Type B pancreatic cell (in vitro differentiated cells): ENCODE measurements around the gene ADAM33. TPM values are rescaled to one million over a fixed set of nuclear protein-coding genes. Genes with fewer than 3 reads are reported as not detected.

Experiments
- DNase-seq: peaks from one replicate; pipeline ENCODE4 v3.0.0; 2021; ENCODE audit warnings: mixed read lengths; ENCODE audit not compliant: unreplicated experiment; ENCODE audit errors: extremely low spot score
- H3K27ac Mint-ChIP-seq: 2 replicates; pipeline ENCODE4 v1.8.0; 2021; ENCODE audit warnings: mild to moderate bottlenecking, mixed read lengths
- H3K27me3 Mint-ChIP-seq: 2 replicates; pipeline ENCODE4 v1.8.0; 2021; ENCODE audit warnings: mixed read lengths
- H3K36me3 Mint-ChIP-seq: 2 replicates; pipeline ENCODE4 v1.8.0; 2021; ENCODE audit warnings: mixed read lengths
- H3K4me1 Mint-ChIP-seq: one replicate; pipeline ENCODE4 v1.8.0; 2021; ENCODE audit warnings: mixed read lengths; ENCODE audit not compliant: unreplicated experiment
- H3K4me3 Mint-ChIP-seq: 2 replicates; pipeline ENCODE4 v1.8.0; 2021; ENCODE audit warnings: mild to moderate bottlenecking, mixed read lengths
- H3K9me3 Mint-ChIP-seq: 2 replicates; pipeline ENCODE4 v1.8.0; 2021; ENCODE audit warnings: mixed read lengths
- total RNA-seq: library from RNA; stranded (reverse); gene quantifications from 2 replicates; pipeline ENCODE4 v1.2.1, GENCODE V29; 2021; ENCODE audit warnings: low replicate concordance
- TF ChIP-seq, protein P1 (sequence below): fragments of 200-600 bp; sonication (generic); conservative IDR thresholded peaks from 2 replicates; pipeline ENCODE4 v1.5.0; 2021; ENCODE audit warnings: antibody characterized with exemption, mild to moderate bottlenecking

The ADAM33 gene
- total RNA-seq, 1 donor from 2014 or later: 8.2 TPM

DNA sequence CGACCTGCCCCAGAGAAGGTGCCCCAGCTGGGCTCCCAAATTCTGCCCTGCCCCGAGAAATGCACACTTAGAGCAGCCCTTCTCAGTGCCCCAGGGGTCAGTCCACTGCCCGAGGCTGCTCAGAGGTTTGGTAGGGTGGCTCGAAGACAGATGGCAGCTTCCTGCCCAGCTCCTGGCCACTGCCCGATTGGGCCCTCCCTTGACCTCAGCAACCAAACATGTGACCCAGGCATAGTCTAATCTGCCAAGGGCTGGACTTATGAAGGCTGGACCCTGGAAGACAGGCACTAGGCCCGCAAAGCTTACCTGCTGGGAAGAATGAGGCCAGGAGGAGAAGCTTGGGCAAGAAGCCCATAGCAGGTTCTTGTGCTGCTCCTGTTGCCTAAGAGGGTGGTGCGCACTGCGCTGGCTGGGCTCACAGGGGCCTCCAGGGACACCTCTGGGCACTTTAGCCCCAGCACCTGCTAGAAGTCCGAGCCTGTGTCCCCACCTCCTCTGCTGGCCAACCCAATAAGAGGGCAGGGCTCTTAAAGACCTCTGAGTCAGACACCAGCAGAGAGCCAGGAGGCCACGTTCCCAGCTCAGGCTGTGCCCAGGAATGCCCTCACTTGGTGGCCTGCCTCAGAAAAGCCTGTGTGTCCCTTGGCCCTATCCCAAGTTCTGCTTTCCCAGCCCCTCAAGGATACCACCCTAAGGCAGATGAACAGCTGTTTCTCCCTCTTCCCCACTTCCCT, 25.1 kb upstream of the ADAM33 start:
- H3K9me3 Mint-ChIP-seq: no peaks in the 10 kb centered on the region
- no peak overlapping the region for H3K4me3 Mint-ChIP-seq
- H3K36me3 Mint-ChIP-seq: no peaks in the 10 kb centered on the region
- H3K4me1 Mint-ChIP-seq: no peaks in the 10 kb centered on the region
- no peak for DNase-seq
- TF ChIP-seq, protein P1, sequence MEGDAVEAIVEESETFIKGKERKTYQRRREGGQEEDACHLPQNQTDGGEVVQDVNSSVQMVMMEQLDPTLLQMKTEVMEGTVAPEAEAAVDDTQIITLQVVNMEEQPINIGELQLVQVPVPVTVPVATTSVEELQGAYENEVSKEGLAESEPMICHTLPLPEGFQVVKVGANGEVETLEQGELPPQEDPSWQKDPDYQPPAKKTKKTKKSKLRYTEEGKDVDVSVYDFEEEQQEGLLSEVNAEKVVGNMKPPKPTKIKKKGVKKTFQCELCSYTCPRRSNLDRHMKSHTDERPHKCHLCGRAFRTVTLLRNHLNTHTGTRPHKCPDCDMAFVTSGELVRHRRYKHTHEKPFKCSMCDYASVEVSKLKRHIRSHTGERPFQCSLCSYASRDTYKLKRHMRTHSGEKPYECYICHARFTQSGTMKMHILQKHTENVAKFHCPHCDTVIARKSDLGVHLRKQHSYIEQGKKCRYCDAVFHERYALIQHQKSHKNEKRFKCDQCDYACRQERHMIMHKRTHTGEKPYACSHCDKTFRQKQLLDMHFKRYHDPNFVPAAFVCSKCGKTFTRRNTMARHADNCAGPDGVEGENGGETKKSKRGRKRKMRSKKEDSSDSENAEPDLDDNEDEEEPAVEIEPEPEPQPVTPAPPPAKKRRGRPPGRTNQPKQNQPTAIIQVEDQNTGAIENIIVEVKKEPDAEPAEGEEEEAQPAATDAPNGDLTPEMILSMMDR: no peak
- H3K27ac Mint-ChIP-seq: no peak overlapping the region
- peaks cover 9% of the 10 kb centered on the region for H3K27me3 Mint-ChIP-seq

DNA sequence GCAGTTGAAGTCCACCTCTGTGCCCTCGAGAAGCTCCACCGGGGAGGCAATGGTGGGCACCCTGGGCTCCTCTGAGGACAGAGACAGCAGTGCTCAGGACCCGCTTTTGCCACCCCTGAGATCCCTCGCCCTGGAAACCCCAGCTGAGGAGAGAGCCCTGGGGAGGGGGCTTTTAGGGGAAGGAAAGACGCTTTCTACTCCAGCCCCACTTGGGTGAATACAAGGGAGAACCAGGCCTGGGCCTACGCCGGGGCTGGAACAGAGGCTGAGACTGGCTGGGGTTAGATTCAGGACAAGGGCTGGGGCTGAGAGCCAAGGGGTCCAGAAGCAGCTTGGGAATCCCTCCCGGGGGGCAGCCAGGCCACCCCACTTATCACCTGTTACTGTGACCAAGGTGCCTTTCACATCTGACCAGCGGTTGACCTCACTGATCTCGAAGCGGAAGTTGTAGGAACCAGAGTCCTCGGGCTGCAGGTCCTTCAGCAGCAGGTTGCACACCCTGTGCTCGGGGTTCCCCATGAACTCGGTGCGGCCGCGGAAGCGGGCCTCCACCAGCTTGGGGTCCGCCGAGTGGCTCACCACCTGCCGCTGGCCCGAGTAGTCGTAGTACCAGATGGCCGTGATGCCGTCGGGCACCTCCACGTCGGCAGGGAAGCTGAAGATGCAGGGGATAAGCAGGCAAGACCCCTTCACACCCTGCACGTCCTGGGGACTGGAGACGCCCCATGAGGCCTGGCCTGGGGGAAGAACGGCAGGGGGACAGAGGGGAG, 24.3 kb upstream of the ADAM33 start:
- DNase-seq: no peak
- H3K27me3 Mint-ChIP-seq: peaks cover 9% of the 10 kb centered on the region
- no peak overlapping the region for H3K27ac Mint-ChIP-seq
- H3K4me1 Mint-ChIP-seq: no peaks in the 10 kb centered on the region
- no peaks in the 10 kb centered on the region for H3K9me3 Mint-ChIP-seq
- no peak overlapping the region for H3K4me3 Mint-ChIP-seq
- TF ChIP-seq, protein P1: no peak
- no peaks in the 10 kb centered on the region for H3K36me3 Mint-ChIP-seq

DNA sequence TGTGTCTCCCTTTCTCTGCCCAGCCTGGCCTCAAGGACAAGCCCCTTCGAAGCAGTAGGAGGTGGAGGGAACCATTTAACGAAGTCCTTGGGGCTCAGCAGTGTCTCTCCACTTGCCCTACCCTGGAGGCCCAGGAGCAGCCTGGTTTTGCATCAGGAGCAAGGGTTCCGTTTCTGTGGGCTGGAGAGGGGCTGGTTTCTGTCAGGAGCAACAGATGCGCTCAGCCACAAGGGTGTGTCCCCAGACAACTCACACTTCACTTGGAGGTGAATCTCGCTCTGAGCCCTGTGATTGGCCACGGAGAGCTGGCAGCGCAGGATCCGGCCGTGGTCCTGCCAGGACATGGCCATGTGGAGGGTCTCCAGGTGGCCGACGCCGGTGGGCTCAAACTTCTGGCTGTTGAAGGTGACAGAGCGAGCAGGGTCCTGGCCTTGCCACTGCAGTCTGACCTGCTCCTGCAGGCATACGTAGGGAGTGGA, 23.7 kb upstream of the ADAM33 start:
- Mint-ChIP-seq H3K4me1 (no peaks in the 10 kb centered on the region), H3K9me3 (no peaks in the 10 kb centered on the region), H3K4me3 (no peak overlapping the region), H3K36me3 (no peaks in the 10 kb centered on the region), H3K27ac (no peak overlapping the region), H3K27me3 (peaks cover 9% of the 10 kb centered on the region)
- TF ChIP-seq, protein P1: no peak
- DNase-seq: no peak

DNA sequence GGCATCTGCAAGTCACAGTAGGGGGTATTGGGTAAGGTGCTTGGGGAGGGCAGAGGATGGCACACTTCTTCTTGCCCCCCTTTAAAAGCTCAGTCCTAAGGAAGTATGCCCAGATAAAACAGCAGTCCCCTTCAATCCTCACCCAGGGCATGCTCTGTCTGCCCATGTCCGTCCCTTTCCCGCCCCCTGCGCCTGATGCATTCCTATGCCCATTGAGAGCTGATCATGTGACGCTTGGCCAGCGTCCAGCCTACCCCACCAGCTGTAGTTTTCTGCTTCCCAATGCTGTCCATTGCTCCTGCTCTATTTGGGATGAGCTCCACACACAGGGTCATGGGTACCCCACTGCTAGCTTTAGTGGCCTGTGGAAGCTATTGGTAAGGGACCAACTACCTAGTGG, 22.3 kb upstream of the ADAM33 start:
- no peak for DNase-seq
- Mint-ChIP-seq H3K36me3 (no peaks in the 10 kb centered on the region), H3K4me1 (no peaks in the 10 kb centered on the region), H3K27me3 (peaks cover 9% of the 10 kb centered on the region), H3K9me3 (no peaks in the 10 kb centered on the region), H3K4me3 (no peak overlapping the region), H3K27ac (no peak overlapping the region)
- TF ChIP-seq, protein P1: no peak

DNA sequence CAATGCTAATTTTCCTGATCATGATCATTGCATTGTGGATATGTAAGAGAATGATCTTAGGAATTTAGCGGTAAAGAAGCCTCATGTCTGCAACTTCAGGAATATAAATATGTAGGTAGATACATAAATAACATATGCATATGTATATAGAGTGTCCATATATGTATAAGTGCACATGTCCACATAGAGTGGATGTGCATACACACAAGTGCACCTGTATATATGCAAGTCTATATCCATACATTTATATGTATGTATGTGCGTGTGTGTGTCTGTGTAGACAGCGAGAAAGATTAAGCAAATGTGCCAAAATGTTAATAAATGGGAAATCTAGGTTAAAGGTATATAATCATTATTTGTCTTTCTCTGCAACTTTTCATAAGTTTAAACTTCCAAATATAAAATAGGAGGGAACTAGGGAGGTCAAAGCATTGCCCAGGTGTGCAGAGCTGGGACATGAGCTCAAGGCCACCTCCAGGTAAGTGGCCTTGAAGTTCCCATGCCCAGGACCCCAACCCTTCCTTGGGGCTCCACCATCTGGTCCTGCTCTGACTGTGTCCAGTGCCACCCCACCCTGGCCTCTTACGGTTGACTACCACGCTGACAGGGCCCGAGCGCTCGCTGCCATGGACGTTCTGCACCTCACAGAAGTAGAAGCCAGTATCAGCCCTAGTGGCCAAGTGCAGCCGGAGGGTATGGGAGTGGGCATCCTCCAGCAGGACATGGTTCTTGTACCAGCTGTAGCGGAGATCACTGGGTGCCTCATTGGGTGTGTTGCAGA, 21.0 kb upstream of the ADAM33 start:
- Mint-ChIP-seq H3K4me1 (no peaks in the 10 kb centered on the region), H3K27ac (no peak overlapping the region), H3K9me3 (no peaks in the 10 kb centered on the region), H3K27me3 (peaks cover 8% of the 10 kb centered on the region), H3K36me3 (no peaks in the 10 kb centered on the region), H3K4me3 (no peak overlapping the region)
- TF ChIP-seq, protein P1: no peak
- DNase-seq: no peak
